ENCODE measurements around the gene LSM2. TPM values are rescaled to one million over a fixed set of nuclear protein-coding genes. Genes with fewer than 3 reads are reported as not detected.
A peak's percentile ranks its signal among the peaks of the same experiment; 100 is the strongest.

Gene LSM2
- total and polyA plus RNA-seq, 9 of the 15 experiments (the other 6 are each of a cell fraction or from before 2014, with no cell fraction given), result 154 to 407 (median 223) TPM

DNA sequence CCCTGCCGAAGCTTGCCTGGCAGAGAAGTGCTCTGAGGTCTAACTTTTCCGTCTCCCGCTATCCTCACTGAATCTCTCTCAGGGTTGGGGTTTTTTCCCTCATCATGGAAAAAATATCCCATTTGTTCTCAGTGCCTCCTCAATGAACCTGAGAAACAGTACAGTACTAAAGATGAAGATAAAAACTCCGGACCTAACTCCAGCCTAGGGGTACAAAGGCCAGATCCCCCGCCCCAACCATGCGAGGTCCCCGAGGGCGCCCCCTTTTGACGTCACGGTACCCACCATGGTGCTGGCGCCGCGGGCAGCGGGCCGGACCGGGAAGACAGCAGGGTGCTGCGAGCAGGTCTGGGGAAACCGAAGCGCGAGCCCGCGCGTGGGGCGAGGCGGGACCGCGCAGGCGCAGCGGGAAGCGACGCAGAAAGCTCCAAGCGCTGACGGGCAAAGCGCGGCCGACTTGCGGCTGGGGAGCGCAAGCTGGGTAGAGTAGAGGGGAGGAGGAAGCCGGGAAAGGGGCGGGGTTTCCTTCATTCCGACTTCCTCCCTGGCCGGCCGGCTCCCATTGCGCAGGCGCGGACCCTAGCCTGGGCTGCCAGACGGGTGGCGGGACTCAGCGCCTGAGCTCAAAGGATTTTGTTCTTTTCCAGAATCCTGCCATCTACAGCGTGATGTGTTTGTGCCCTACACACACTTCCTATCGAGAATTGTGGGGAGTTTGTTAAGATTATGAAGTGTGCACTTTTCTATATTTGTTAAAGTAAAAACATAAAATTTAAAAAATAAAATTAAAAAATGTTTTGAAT lies at the start of gene LSM2 (continued):
- TF ChIP-seq NEUROD1 (IDR thresholded peaks at IDR 0.05; ENCODE audit: borderline replicate concordance, low read depth, low read length, partially characterized antibody) (peak; percentile 77), ZNF165 (CRISPR knock-in tag; IDR thresholded peaks at IDR 0.05; ENCODE audit: borderline replicate concordance) (no peak), PURB (CRISPR knock-in tag; IDR thresholded peaks at IDR 0.05; ENCODE audit: low read depth) (no peak), MBD2 (IDR thresholded peaks at IDR 0.05; ENCODE audit: borderline replicate concordance, low read depth) (peak; percentile 27; the same call in 1 of the 2 replicates), NUFIP1 (IDR thresholded peaks at IDR 0.05; ENCODE audit: partially characterized antibody) (no peak), ELF2 (CRISPR knock-in tag; IDR thresholded peaks at IDR 0.05) (peak; percentile 86), SMAD4 (CRISPR knock-in tag; conservative IDR thresholded peaks at IDR 0.05) (peak; percentile 95), ZNF124 (CRISPR knock-in tag; IDR thresholded peaks at IDR 0.05) (no peak), MTA3 (IDR thresholded peaks at IDR 0.05; ENCODE audit: borderline replicate concordance) (peak; percentile 97), SMC3 (conservative IDR thresholded peaks at IDR 0.05; ENCODE audit: insufficient read depth, low read depth, low read length) (no peak), ZC3H4 (CRISPR knock-in tag; IDR thresholded peaks at IDR 0.05; ENCODE audit: borderline replicate concordance) (no peak), NR4A1 (CRISPR knock-in tag; IDR thresholded peaks at IDR 0.05) (no peak), NR4A1 (tag; IDR thresholded peaks at IDR 0.05) (peak; percentile 53; the same call in 1 of the 2 replicates)
- TF ChIP-seq, protein P1, sequence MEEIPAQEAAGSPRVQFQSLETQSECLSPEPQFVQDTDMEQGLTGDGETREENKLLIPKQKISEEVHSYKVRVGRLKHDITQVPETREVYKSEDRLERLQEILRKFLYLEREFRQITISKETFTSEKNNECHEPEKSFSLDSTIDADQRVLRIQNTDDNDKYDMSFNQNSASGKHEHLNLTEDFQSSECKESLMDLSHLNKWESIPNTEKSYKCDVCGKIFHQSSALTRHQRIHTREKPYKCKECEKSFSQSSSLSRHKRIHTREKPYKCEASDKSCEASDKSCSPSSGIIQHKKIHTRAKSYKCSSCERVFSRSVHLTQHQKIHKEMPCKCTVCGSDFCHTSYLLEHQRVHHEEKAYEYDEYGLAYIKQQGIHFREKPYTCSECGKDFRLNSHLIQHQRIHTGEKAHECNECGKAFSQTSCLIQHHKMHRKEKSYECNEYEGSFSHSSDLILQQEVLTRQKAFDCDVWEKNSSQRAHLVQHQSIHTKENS (CRISPR knock-in tag; IDR thresholded peaks at IDR 0.05), result no peak
- TF ChIP-seq, protein P2, sequence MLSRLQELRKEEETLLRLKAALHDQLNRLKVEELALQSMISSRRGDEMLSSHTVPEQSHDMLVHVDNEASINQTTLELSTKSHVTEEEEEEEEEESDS (CRISPR knock-in tag; IDR thresholded peaks at IDR 0.05), result no peak
- TF ChIP-seq, protein P3, sequence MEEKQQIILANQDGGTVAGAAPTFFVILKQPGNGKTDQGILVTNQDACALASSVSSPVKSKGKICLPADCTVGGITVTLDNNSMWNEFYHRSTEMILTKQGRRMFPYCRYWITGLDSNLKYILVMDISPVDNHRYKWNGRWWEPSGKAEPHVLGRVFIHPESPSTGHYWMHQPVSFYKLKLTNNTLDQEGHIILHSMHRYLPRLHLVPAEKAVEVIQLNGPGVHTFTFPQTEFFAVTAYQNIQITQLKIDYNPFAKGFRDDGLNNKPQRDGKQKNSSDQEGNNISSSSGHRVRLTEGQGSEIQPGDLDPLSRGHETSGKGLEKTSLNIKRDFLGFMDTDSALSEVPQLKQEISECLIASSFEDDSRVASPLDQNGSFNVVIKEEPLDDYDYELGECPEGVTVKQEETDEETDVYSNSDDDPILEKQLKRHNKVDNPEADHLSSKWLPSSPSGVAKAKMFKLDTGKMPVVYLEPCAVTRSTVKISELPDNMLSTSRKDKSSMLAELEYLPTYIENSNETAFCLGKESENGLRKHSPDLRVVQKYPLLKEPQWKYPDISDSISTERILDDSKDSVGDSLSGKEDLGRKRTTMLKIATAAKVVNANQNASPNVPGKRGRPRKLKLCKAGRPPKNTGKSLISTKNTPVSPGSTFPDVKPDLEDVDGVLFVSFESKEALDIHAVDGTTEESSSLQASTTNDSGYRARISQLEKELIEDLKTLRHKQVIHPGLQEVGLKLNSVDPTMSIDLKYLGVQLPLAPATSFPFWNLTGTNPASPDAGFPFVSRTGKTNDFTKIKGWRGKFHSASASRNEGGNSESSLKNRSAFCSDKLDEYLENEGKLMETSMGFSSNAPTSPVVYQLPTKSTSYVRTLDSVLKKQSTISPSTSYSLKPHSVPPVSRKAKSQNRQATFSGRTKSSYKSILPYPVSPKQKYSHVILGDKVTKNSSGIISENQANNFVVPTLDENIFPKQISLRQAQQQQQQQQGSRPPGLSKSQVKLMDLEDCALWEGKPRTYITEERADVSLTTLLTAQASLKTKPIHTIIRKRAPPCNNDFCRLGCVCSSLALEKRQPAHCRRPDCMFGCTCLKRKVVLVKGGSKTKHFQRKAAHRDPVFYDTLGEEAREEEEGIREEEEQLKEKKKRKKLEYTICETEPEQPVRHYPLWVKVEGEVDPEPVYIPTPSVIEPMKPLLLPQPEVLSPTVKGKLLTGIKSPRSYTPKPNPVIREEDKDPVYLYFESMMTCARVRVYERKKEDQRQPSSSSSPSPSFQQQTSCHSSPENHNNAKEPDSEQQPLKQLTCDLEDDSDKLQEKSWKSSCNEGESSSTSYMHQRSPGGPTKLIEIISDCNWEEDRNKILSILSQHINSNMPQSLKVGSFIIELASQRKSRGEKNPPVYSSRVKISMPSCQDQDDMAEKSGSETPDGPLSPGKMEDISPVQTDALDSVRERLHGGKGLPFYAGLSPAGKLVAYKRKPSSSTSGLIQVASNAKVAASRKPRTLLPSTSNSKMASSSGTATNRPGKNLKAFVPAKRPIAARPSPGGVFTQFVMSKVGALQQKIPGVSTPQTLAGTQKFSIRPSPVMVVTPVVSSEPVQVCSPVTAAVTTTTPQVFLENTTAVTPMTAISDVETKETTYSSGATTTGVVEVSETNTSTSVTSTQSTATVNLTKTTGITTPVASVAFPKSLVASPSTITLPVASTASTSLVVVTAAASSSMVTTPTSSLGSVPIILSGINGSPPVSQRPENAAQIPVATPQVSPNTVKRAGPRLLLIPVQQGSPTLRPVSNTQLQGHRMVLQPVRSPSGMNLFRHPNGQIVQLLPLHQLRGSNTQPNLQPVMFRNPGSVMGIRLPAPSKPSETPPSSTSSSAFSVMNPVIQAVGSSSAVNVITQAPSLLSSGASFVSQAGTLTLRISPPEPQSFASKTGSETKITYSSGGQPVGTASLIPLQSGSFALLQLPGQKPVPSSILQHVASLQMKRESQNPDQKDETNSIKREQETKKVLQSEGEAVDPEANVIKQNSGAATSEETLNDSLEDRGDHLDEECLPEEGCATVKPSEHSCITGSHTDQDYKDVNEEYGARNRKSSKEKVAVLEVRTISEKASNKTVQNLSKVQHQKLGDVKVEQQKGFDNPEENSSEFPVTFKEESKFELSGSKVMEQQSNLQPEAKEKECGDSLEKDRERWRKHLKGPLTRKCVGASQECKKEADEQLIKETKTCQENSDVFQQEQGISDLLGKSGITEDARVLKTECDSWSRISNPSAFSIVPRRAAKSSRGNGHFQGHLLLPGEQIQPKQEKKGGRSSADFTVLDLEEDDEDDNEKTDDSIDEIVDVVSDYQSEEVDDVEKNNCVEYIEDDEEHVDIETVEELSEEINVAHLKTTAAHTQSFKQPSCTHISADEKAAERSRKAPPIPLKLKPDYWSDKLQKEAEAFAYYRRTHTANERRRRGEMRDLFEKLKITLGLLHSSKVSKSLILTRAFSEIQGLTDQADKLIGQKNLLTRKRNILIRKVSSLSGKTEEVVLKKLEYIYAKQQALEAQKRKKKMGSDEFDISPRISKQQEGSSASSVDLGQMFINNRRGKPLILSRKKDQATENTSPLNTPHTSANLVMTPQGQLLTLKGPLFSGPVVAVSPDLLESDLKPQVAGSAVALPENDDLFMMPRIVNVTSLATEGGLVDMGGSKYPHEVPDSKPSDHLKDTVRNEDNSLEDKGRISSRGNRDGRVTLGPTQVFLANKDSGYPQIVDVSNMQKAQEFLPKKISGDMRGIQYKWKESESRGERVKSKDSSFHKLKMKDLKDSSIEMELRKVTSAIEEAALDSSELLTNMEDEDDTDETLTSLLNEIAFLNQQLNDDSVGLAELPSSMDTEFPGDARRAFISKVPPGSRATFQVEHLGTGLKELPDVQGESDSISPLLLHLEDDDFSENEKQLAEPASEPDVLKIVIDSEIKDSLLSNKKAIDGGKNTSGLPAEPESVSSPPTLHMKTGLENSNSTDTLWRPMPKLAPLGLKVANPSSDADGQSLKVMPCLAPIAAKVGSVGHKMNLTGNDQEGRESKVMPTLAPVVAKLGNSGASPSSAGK (IDR thresholded peaks at IDR 0.05), result no peak
